Measurements from ENCODE around the gene CEP112. TPM values are rescaled to one million over a fixed set of nuclear protein-coding genes. Genes with fewer than 3 reads are reported as not detected.

Gene CEP112
- total and polyA plus RNA-seq, 2 of the 4 experiments (the other 2 are of a cell fraction): 2.5 to 5.6 TPM

DNA sequence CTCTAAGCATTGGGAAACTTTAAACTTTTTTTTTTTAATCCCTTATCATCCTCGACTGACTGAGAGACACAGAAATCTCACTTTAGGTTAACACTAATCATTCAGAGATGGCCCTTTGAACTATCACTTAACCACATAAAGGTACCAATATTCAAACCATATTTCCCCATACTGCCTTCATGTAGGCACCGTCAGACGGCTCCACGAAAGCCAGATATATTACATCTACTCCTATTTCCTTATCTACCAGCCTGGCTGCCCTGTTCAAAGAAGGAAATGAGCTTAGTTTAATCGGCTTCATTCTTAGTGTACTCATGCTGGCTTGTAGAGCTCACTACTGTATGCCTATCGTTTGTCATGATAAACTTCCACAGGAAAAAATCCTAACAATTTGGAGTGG, 270.9 kb downstream of the CEP112 start:
- Histone ChIP-seq H2BK120ac (ENCODE audit: low read depth, low read length) (no peak overlapping the region), H3K9me1 (ENCODE audit: insufficient read depth, low read length) (no peaks in the 10 kb centered on the region), H2AFZ (replicated peaks; ENCODE audit: low read length, poor library complexity) (no peak overlapping the region), H2BK5ac (ENCODE audit: low read depth, low read length, poor library complexity, severe bottlenecking) (no peak overlapping the region), H4K8ac (ENCODE audit: low read depth in 2 of 2, low read length in 2 of 2) (no peak overlapping the region), H3K4ac (ENCODE audit: low read depth, low read length) (no peak overlapping the region), H3K14ac (replicated peaks; ENCODE audit: low read depth, low read length) (no peak overlapping the region), H3K4me3 (ENCODE audit: insufficient read depth, low read depth, low read length) (no peak overlapping the region), H3K4me2 (ENCODE audit: low read depth, low read length) (no peak overlapping the region), H2AK5ac (ENCODE audit: low read depth, low read length) (no peak overlapping the region), H4K5ac (ENCODE audit: low read depth, low read length) (no peak overlapping the region), H3K9me3 (ENCODE audit: control insufficient read depth, insufficient read depth, low read length) (no peaks in the 10 kb centered on the region), H3K79me1 (ENCODE audit: low read depth in 1 of 2, low read length in 2 of 2) (no peaks in the 10 kb centered on the region), H3K9ac (ENCODE audit: low read depth, low read length) (no peak overlapping the region), H4K91ac (ENCODE audit: insufficient read depth, low read depth, low read length) (no peak overlapping the region), H3K18ac (ENCODE audit: low read depth, low read length) (no peak overlapping the region), H3K23ac (ENCODE audit: low read depth, low read length) (no peak overlapping the region), H3K27me3 (ENCODE audit: control insufficient read depth, insufficient read depth, low read length) (no peaks in the 10 kb centered on the region), H3K4me1 (ENCODE audit: control insufficient read depth, insufficient read depth, low read length) (no peaks in the 10 kb centered on the region), H3K27ac (ENCODE audit: insufficient read depth, low read length) (no peak overlapping the region), H2BK15ac (ENCODE audit: low read depth, low read length) (no peak overlapping the region), H2AK9ac (replicated peaks; ENCODE audit: low read depth, low read length, poor library complexity) (no peak overlapping the region), H3K36me3 (ENCODE audit: control insufficient read depth, insufficient read depth, low read length) (no peaks in the 10 kb centered on the region), H4K20me1 (ENCODE audit: insufficient read depth, low read length) (no peaks in the 10 kb centered on the region), H3K56ac (ENCODE audit: extremely low read depth, insufficient read depth, low read length) (no peak overlapping the region), H2BK20ac (ENCODE audit: low read depth, low read length) (no peak overlapping the region)
- dilution Hi-C loops (cut with HindIII; ENCODE audit: low sequenced_read_pairs, unreplicated experiment): no loop called here
- in situ Hi-C loops (cut with MboI; ENCODE audit: low sequenced_read_pairs): no loop called here
- DNase-seq (no peak), ATAC-seq (ENCODE audit: low read depth) (no peak)
- CTCF ChIA-PET: interaction anchor here (0.6 to 0.7 kb wide), 2 partner anchors 18 to 880 kb away, joined by 3 to 4 read pairs; no protein-coding TSS in a partner anchor
- no CpG with 5 or more reads among the region's 6 CpGs for WGBS, 2 experiments (ENCODE audit: extremely low coverage in 2 of 2, insufficient read length in 1 of 2)
- POLR2A ChIA-PET (ENCODE audit: unreplicated experiment): interaction anchor here (0.6 kb wide), 1 partner anchor 10 kb away, joined by 3 read pairs; no protein-coding TSS in a partner anchor
- BruUV-seq (replicated peaks): no TSS peak
- TF ChIP-seq RFX5 (IDR thresholded peaks at IDR 0.05; ENCODE audit: low read depth, low read length) (no peak), CHD1 (IDR thresholded peaks at IDR 0.05; ENCODE audit: low read depth, low read length) (no peak), RCOR1 (IDR thresholded peaks at IDR 0.05; ENCODE audit: insufficient replicate concordance, low read length) (no peak), SMC3 (IDR thresholded peaks at IDR 0.05; ENCODE audit: low read depth, low read length) (no peak), FOS (IDR thresholded peaks at IDR 0.05; ENCODE audit: low read depth, low read length) (no peak), NFE2L2 (IDR thresholded peaks at IDR 0.05; ENCODE audit: low read depth, low read length) (no peak), MAFK (IDR thresholded peaks at IDR 0.05; ENCODE audit: low read depth, low read length) (no peak), MXI1 (IDR thresholded peaks at IDR 0.05; ENCODE audit: borderline replicate concordance, low read depth, low read length) (no peak), BHLHE40 (IDR thresholded peaks at IDR 0.05; ENCODE audit: low read depth, low read length) (no peak), POLR2A (IDR thresholded peaks at IDR 0.05; ENCODE audit: low read depth, low read length) (no peak), RAD21 (IDR thresholded peaks at IDR 0.05; ENCODE audit: low read length) (no peak), CEBPB (IDR thresholded peaks at IDR 0.05; ENCODE audit: low read depth, low read length) (no peak), MAZ (IDR thresholded peaks at IDR 0.05; ENCODE audit: borderline replicate concordance, low read depth, low read length) (no peak)
- TF ChIP-seq, protein P1, sequence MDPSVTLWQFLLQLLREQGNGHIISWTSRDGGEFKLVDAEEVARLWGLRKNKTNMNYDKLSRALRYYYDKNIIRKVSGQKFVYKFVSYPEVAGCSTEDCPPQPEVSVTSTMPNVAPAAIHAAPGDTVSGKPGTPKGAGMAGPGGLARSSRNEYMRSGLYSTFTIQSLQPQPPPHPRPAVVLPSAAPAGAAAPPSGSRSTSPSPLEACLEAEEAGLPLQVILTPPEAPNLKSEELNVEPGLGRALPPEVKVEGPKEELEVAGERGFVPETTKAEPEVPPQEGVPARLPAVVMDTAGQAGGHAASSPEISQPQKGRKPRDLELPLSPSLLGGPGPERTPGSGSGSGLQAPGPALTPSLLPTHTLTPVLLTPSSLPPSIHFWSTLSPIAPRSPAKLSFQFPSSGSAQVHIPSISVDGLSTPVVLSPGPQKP (IDR thresholded peaks at IDR 0.05; ENCODE audit: borderline replicate concordance, low read depth, low read length): no peak
- TF ChIP-seq, protein P2, sequence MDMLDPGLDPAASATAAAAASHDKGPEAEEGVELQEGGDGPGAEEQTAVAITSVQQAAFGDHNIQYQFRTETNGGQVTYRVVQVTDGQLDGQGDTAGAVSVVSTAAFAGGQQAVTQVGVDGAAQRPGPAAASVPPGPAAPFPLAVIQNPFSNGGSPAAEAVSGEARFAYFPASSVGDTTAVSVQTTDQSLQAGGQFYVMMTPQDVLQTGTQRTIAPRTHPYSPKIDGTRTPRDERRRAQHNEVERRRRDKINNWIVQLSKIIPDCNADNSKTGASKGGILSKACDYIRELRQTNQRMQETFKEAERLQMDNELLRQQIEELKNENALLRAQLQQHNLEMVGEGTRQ (IDR thresholded peaks at IDR 0.05; ENCODE audit: low read depth, low read length): no peak
- TF ChIP-seq, protein P3, sequence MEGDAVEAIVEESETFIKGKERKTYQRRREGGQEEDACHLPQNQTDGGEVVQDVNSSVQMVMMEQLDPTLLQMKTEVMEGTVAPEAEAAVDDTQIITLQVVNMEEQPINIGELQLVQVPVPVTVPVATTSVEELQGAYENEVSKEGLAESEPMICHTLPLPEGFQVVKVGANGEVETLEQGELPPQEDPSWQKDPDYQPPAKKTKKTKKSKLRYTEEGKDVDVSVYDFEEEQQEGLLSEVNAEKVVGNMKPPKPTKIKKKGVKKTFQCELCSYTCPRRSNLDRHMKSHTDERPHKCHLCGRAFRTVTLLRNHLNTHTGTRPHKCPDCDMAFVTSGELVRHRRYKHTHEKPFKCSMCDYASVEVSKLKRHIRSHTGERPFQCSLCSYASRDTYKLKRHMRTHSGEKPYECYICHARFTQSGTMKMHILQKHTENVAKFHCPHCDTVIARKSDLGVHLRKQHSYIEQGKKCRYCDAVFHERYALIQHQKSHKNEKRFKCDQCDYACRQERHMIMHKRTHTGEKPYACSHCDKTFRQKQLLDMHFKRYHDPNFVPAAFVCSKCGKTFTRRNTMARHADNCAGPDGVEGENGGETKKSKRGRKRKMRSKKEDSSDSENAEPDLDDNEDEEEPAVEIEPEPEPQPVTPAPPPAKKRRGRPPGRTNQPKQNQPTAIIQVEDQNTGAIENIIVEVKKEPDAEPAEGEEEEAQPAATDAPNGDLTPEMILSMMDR (conservative IDR thresholded peaks at IDR 0.05; ENCODE audit: low read depth, low read length): no peak
- intact Hi-C loops (cut with micrococcal nuclease): no loop called here

Data from IMR-90 (cell line).